Measurements from ENCODE around the gene CEP295NL. TPM values are rescaled to one million over a fixed set of nuclear protein-coding genes. Genes with fewer than 3 reads are reported as not detected.
"Not testable (repeated sequence)": the region's sequence is repeated elsewhere in the genome, so short reads cannot be mapped to it uniquely, and the experiment has no call there.

Gene CEP295NL
- total RNA-seq, 4 donors from 2014 or later = 1.6 to 9.0 (median 3.8) TPM

DNA sequence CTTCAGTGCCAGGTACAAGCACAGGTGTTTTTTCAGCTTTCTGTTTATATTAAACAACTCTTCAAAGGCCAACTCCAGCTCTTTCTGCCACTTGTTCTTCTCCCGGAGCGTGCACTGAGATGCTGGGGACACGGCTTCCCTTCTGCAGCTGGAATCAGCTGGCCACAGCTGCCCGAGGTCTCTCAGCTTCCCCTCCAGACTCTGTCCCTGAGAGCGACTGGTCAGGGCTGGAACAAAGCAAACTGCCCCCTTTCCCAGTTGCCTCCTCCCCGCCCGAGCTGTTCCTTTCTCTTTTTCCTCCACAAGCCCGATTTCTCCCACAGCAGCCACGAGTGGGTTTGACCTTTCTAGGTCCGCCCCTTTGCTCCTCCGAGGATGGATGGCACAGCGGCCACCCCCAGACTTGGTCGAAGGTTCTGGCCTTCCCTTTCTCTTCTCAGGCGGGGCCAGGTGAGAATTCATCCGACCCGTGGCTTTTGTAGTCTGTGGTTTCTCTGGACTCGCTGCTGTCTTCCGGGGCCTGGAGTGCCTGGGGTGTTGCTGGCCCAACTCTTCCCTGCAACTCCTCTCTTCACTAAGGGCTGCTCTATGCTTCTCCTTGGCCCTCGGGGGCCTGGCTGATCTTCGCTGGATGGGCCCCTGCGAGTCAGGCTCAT is 11.5 kb downstream of the CEP295NL start:
- TF ChIP-seq, protein P1, sequence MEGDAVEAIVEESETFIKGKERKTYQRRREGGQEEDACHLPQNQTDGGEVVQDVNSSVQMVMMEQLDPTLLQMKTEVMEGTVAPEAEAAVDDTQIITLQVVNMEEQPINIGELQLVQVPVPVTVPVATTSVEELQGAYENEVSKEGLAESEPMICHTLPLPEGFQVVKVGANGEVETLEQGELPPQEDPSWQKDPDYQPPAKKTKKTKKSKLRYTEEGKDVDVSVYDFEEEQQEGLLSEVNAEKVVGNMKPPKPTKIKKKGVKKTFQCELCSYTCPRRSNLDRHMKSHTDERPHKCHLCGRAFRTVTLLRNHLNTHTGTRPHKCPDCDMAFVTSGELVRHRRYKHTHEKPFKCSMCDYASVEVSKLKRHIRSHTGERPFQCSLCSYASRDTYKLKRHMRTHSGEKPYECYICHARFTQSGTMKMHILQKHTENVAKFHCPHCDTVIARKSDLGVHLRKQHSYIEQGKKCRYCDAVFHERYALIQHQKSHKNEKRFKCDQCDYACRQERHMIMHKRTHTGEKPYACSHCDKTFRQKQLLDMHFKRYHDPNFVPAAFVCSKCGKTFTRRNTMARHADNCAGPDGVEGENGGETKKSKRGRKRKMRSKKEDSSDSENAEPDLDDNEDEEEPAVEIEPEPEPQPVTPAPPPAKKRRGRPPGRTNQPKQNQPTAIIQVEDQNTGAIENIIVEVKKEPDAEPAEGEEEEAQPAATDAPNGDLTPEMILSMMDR (IDR thresholded peaks at IDR 0.05) = no peak
- TF ChIP-seq POLR2AphosphoS5 (IDR thresholded peaks at IDR 0.05) = no peak
- no peak for TF ChIP-seq POLR2A (IDR thresholded peaks at IDR 0.05)
- no peak for TF ChIP-seq EP300 (IDR thresholded peaks at IDR 0.05)
- 64 to 65% methylated on average over 9 to 19 of the region's 21 CpGs for WGBS, 2 donors (ENCODE audit: low coverage in 1 of 2)
- H3K4me1 ChIP-seq = peaks cover 10 to 100% (median 54%) of the 10 kb centered on the region in 3 donors
- H3K9me3 ChIP-seq = no peaks in the 10 kb centered on the region
- no peaks in the 10 kb centered on the region for H3K36me3 ChIP-seq
- ATAC-seq = no peak
- H3K4me3 ChIP-seq = no peak overlapping the region
- H3K27me3 ChIP-seq = no peaks in the 10 kb centered on the region
- H3K27ac ChIP-seq = peak overlapping the region in 3 of 4 donors; percentile 33 to 50 (median 44)

DNA sequence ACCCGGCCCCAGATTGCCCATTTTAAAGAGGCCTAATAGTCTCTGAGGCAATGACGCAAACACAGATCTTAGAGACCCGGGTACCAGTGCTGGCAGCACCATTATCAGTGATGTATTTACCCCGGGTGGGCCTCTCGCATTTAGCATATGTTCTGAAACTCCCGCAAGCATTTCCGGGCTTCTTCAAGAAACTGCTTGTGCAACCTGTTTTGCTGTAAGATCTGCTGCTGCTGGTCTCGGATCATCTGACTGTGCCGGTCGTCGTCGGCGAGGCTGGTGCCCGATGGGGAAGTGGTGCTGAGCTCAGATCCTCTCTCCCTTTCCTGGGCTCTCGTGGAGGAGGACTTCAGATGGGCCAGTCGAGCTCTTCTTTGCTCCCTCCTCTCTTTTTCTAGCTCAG is 12.5 kb downstream of the CEP295NL start:
- ATAC-seq = peak; percentile 28
- Histone ChIP-seq H3K4me3 (no peak overlapping the region), H3K36me3 (no peaks in the 10 kb centered on the region), H3K9me3 (no peaks in the 10 kb centered on the region), H3K27me3 (no peaks in the 10 kb centered on the region), H3K4me1 (peaks cover under 1 to 100% (median 53%) of the 10 kb centered on the region in 3 donors), H3K27ac (peak overlapping the region in 3 of 4 donors; percentile 44 to 53 (median 50))
- 64 to 78% methylated on average over 4 to 11 of the region's 16 CpGs for WGBS, 2 donors (ENCODE audit: low coverage in 1 of 2)
- no peak for TF ChIP-seq POLR2AphosphoS5 (IDR thresholded peaks at IDR 0.05)
- no peak for TF ChIP-seq EP300 (IDR thresholded peaks at IDR 0.05)
- no peak for TF ChIP-seq POLR2A (IDR thresholded peaks at IDR 0.05)
- TF ChIP-seq, protein P1 (IDR thresholded peaks at IDR 0.05) = no peak

DNA sequence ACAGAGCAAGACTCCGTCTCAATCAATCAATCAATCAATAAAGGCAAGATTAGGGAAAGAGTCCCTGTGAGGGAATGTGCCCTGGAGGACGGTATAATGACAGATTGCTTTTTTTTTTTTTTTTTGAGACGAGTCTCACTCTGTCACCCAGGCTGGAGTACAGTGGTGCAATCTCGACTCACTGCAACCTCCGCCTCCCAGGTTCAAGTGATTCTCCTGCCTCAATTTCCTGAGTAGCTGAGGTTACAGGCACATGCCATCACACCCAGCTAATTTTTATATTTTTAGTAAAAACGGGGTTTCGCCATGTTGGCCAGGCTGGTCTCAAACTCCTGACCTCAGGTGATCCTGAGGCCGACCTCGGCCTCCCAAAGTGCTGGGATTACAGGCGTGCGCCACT is 12.9 kb downstream of the CEP295NL start:
- WGBS, 2 donors (ENCODE audit: low coverage in 1 of 2) = 64 to 100% methylated on average over 1 to 5 of the region's 11 CpGs
- H3K4me3 ChIP-seq, ATAC-seq, H3K27me3 ChIP-seq, H3K9me3 ChIP-seq, H3K36me3 ChIP-seq: not testable (repeated sequence)
- H3K4me1 ChIP-seq = peaks cover 0 to 100% (median 54%) of the 10 kb centered on the region in 3 donors
- peak overlapping the region in 3 of 4 donors; percentile 44 to 53 (median 50) for H3K27ac ChIP-seq

DNA sequence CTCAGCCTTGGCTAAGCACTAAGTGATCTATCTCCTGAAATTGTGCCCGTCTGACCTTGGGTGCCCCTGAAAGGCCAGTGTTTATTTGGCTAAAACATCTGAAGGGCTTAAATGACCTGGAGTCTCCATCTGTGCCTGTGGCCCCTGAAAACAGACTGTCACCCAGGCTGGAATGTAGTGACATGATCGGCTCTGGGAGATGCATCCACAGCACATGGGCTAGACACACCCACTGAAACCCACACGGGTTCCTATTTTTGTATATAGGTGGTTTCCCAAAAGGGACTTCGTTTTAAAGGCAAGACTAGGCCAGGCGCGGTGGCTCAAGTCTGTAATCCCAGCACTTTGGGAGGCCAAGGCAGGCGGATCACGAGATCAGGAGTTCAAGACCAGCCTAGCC is 13.5 kb downstream of the CEP295NL start:
- no peak overlapping the region for H3K4me3 ChIP-seq
- H3K9me3 ChIP-seq = no peaks in the 10 kb centered on the region
- H3K36me3 ChIP-seq = no peaks in the 10 kb centered on the region
- WGBS, 2 donors (ENCODE audit: low coverage in 1 of 2) = 52 to 82% methylated on average over 6 of the region's 8 CpGs
- H3K27ac ChIP-seq = peak overlapping the region in 3 of 4 donors; percentile 44 to 53 (median 50)
- TF ChIP-seq, protein P1 (IDR thresholded peaks at IDR 0.05) = no peak
- TF ChIP-seq EP300 (IDR thresholded peaks at IDR 0.05) (no peak), POLR2A (IDR thresholded peaks at IDR 0.05) (no peak), POLR2AphosphoS5 (IDR thresholded peaks at IDR 0.05) (no peak)
- H3K4me1 ChIP-seq = peaks cover 1 to 100% (median 59%) of the 10 kb centered on the region in 3 donors
- no peaks in the 10 kb centered on the region for H3K27me3 ChIP-seq
- ATAC-seq = no peak

DNA sequence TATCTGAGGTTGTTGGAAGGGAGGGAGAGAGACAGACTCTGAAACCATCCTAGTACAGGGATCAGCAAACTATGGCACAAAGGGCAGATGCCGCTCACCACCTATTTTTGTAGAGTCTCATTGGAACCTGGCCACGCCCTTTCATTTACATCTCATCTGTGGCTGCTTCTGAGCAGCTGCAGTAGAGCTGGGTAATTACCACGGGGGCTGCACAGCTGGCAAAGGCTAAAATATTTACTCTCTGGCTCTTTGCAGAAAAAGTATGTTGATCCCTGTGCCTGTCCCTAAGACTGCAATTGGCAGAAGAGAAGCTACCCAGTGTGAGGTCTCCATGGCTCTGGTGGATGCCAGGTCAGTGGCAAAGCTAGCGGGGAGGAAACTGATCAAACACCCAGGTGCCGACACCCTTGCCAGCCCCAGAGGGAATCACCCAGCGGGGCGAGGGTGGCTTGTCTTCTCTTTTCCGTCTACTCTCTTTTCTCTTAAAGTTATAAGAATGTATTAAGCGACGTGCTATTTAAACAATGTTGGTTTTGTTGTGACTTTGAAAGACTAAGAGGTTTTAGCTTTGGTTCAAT is 14.0 kb downstream of the CEP295NL start:
- WGBS, 2 donors (ENCODE audit: low coverage in 1 of 2) = 61 to 71% methylated on average over 9 to 10 of the region's 10 CpGs
- Histone ChIP-seq H3K4me1 (peaks cover 3 to 100% (median 62%) of the 10 kb centered on the region in 3 donors), H3K27ac (peak overlapping the region in 3 of 4 donors; percentile 44 to 53 (median 50)), H3K36me3 (no peaks in the 10 kb centered on the region), H3K4me3 (no peak overlapping the region), H3K27me3 (no peaks in the 10 kb centered on the region), H3K9me3 (no peaks in the 10 kb centered on the region)
- TF ChIP-seq EP300 (IDR thresholded peaks at IDR 0.05) = no peak
- no peak for TF ChIP-seq POLR2AphosphoS5 (IDR thresholded peaks at IDR 0.05)
- TF ChIP-seq POLR2A (IDR thresholded peaks at IDR 0.05) = no peak
- TF ChIP-seq, protein P1 (IDR thresholded peaks at IDR 0.05) = no peak
- ATAC-seq = no peak

Data from gastroesophageal sphincter (tissue), 4 donors.